D721Med (cell line): Measurements from ENCODE around the gene ERP27.

ENCODE experiments used
- DNase-seq: peaks from one replicate; pipeline ENCODE4 v3.0.0; 2011; ENCODE audit warnings: low spot score; ENCODE audit not compliant: insufficient read length
- FAIRE-seq: peaks from 2 replicates; lab custom pipeline; 2011; peaks lifted over from hg19 to GRCh38; lab: Jason Lieb, UNC
- CTCF ChIP-seq: IDR thresholded peaks from 2 replicates; pipeline ENCODE4 v1.5.1; 2012; ENCODE audit warnings: mild to moderate bottlenecking, control low read depth; ENCODE audit not compliant: insufficient read depth; ENCODE audit errors: missing control alignments

ERP27 gene

GRCh38 chr12:14885718-14886221 is 52.6 kb downstream of the ERP27 start, which contains the start of gene MGP:
Gene MGP, minus strand, starts transcription at chr12:14885854. Its CDS starts 63 bp downstream, at chr12:14885791.
- FAIRE-seq (no peak), DNase-seq (no peak)
- TF ChIP-seq CTCF = no peak

- FAIRE-seq (peak; percentile 84), DNase-seq (no peak)
- no peak for TF ChIP-seq CTCF
These were observed 53.9 kb downstream of the ERP27 start for GRCh38 chr12:14884458-14884878.

- FAIRE-seq (no peak), DNase-seq (no peak)
- no peak for TF ChIP-seq CTCF
These were observed 54.7 kb downstream of the ERP27 start for GRCh38 chr12:14883686-14884085.

GRCh38 chr12:14880890-14881453 is 57.4 kb downstream of the ERP27 start:
- DNase-seq = no peak
- TF ChIP-seq CTCF = no peak
- no peak for FAIRE-seq

- no peak for TF ChIP-seq CTCF
- DNase-seq (no peak), FAIRE-seq (no peak)
These were observed 59.0 kb downstream of the ERP27 start for GRCh38 chr12:14879222-14879933.

GRCh38 chr12:14878488-14878887 is 59.8 kb downstream of the ERP27 start:
- peak; percentile 88 for FAIRE-seq

More at GRCh38 chr12:14878488-14878887, 59.8 kb downstream of the ERP27 start:
- TF ChIP-seq CTCF = no peak
- DNase-seq = no peak
